SJSA1 (cell line): ENCODE data around the gene MAPK6. TPM values are rescaled to one million over a fixed set of nuclear protein-coding genes. Genes with fewer than 3 reads are reported as not detected.
A peak's percentile ranks its signal among the peaks of the same experiment; 100 is the strongest.
"Not testable (repeated sequence)": the region's sequence is repeated elsewhere in the genome, so short reads cannot be mapped to it uniquely, and the experiment has no call there.

Source experiments
- DNase-seq, 2 experiments: peaks; one replicate each; pipeline ENCODE4 v3.0.0-alpha.2; 2015 to 2020; ENCODE audit warnings: low spot score in 2 of 2, low read depth in 1 of 2
- H3K27ac ChIP-seq: fragments of 250-450 bp; sonication (Bioruptor Pico); 2 replicates; pipeline ENCODE4 v1.5.1; 2020; ENCODE audit warnings: mild to moderate bottlenecking, moderate library complexity
- H3K27me3 ChIP-seq: fragments of 250-450 bp; sonication (Bioruptor Pico); replicated peaks from 2 replicates; pipeline ENCODE4 v1.5.1; 2020; ENCODE audit warnings: mild to moderate bottlenecking, moderate library complexity
- H3K36me3 ChIP-seq: fragments of 250-450 bp; sonication (Bioruptor Pico); 2 replicates; pipeline ENCODE4 v1.5.1; 2020; ENCODE audit warnings: mild to moderate bottlenecking
- H3K4me1 ChIP-seq: fragments of 250-450 bp; sonication (Bioruptor Pico); replicated peaks from 2 replicates; pipeline ENCODE4 v1.6.1; 2021; ENCODE audit warnings: mild to moderate bottlenecking
- H3K4me3 ChIP-seq: fragments of 250-450 bp; sonication (Bioruptor Pico); 2 replicates; pipeline ENCODE4 v1.5.1; 2020; ENCODE audit warnings: mild to moderate bottlenecking
- H3K9me3 ChIP-seq: fragments of 250-450 bp; sonication (Bioruptor Pico); replicated peaks from 2 replicates; pipeline ENCODE4 v1.5.1; 2020; ENCODE audit warnings: mild to moderate bottlenecking
- total RNA-seq: library from RNA; depleted of rRNA; stranded (reverse); fragments of >200 nt; shearing (Covaris generic); gene quantifications from 2 replicates; pipeline ENCODE4 v1.2.3, GENCODE V29; 2014

The MAPK6 gene
- total RNA-seq, 1 experiment from 2014 or later = 56.9 TPM

DNA sequence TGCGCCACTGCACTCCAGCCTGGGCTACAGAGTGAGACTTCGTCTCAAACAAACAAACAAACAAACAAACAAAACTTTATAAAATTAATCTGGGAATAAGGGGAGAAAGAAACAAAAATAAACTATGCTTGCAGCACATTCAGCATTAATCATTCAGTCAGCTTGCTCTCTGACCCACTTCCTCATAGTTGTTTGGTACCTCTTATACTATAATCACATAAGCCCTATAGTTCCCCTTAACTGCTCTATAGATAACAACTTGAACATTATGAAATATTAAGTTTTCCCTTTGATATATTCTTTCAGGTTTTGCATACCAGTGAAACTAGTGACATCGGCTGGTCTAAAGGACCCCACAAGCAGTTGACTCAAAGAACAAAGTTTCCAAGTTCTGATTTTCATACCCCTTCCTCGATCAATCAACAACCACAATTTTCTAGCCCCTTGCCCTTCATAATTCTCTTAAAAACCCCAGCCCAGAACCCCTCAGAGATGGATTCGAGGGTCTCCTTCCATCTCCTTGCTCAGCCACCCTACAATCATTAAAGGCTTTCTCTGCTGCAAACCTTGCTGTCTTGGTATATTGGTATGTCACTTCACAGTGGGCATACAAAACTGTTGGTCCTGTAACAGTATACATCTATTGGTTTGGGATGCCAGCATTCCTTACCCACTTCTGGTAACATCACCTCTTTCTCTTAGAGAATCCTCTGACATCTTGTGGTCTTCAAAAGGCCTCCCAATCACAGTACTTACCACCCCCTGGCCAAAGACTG lies 67.2 kb downstream of the MAPK6 start:
- Histone ChIP-seq H3K27me3 (no peaks in the 10 kb centered on the region), H3K27ac (no peak overlapping the region), H3K4me1 (no peaks in the 10 kb centered on the region), H3K4me3 (no peak overlapping the region), H3K9me3 (peaks cover 9% of the 10 kb centered on the region; the same call in 1 of the 2 replicates), H3K36me3 (no peaks in the 10 kb centered on the region)
- no peak for DNase-seq

DNA sequence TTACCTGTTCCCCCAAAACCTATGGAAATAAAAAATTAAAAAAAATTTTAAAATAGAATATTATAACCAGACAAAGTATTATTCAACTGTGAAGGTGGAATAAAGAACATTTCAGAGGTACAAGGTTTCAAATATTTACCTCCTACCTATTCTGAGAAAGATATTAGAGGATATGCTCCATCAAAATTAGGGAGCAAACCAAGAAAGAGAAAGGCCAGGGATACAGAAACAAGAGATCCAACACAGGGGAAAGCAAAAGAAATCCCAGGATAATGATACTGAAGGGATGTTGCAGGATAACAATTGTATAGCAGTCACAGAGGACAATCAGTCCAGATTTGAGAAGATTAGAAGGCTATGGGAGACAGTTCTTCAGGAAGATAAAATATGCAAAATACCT lies 71.2 kb downstream of the MAPK6 start:
- DNase-seq = no peak
- H3K27me3 ChIP-seq = no peaks in the 10 kb centered on the region
- no peak overlapping the region for H3K27ac ChIP-seq

DNA sequence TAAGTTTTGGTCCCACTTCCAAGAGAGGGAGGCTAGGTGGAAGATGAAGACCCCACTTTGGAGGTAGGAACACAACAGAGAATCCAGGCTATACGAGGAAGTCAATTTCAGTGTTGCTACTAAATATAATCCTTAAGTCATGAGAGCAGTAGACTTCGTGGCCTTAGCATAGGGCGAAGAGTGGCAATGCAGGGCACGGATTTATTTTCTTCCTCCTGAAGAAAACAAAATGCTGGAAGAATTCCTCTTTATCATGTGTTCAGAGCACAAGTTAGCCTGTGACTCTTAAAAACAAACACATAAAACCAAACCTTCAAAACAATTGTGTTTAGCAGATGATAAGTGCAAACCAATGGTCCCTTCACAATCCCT lies 74.1 kb downstream of the MAPK6 start:
- Histone ChIP-seq H3K36me3 (no peaks in the 10 kb centered on the region), H3K4me1 (peaks cover 27% of the 10 kb centered on the region), H3K4me3 (no peak overlapping the region)

More for the DNA sequence above, 71.2 kb downstream of the MAPK6 start:
- Histone ChIP-seq H3K36me3 (no peaks in the 10 kb centered on the region), H3K9me3 (peaks cover 9% of the 10 kb centered on the region; the same call in 1 of the 2 replicates), H3K4me3 (no peak overlapping the region), H3K4me1 (peaks cover 27% of the 10 kb centered on the region)

DNA sequence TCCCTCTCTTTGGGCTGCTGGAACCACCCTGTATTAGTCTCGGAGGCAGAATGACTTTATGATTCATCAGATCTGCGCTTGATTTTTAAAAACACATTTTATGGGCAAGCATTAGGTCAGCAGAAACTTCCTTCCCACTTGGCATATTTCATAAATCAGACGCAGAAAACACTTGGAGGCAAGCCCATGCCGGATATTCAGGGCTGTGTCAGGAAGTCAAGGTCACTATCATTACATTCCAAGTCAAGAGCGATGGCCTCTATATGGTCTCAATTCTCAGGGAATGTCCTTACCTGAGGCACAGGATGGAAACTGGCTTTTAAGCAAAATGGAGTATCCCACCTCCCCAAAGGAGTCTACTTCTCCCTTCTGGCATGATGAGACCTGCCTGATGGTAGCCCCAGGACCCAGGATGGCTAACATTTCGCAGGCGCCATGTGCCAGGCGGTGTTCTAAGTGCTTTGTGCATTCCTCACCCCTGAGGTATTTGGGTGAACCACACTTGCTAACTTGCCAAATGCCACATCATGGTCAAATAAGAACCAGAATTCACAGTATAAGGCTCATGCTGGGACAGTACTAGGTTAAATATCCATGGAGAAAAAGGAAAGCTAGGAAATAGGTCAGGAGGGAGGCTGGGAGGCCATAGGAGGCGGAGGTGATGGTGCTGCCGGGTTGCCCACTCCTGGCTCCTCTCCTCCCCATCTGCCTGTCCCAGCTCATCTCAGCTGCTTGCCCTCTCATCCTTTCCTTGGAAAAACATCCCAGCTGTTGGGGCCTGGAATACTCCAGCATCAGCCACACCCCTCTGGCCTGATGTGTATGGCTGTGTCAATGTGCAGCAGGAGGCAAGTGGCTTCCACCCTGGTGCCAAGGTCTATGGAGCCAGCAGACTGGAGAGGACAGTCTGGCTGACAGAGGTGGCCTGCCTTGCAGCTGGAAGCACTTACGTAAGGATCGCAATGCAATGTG lies 74.8 kb downstream of the MAPK6 start:
- Histone ChIP-seq H3K36me3 (no peaks in the 10 kb centered on the region), H3K27me3 (no peaks in the 10 kb centered on the region), H3K4me1 (peaks cover 27% of the 10 kb centered on the region), H3K9me3 (no peaks in the 10 kb centered on the region), H3K4me3 (no peak overlapping the region), H3K27ac (peak overlapping the region; percentile 92)
- peak; percentile 80 to 81 for DNase-seq

More for the DNA sequence above, 74.1 kb downstream of the MAPK6 start:
- DNase-seq = no peak
- H3K9me3 ChIP-seq = no peaks in the 10 kb centered on the region
- H3K27me3 ChIP-seq = no peaks in the 10 kb centered on the region
- H3K27ac ChIP-seq = peak overlapping the region; percentile 92

DNA sequence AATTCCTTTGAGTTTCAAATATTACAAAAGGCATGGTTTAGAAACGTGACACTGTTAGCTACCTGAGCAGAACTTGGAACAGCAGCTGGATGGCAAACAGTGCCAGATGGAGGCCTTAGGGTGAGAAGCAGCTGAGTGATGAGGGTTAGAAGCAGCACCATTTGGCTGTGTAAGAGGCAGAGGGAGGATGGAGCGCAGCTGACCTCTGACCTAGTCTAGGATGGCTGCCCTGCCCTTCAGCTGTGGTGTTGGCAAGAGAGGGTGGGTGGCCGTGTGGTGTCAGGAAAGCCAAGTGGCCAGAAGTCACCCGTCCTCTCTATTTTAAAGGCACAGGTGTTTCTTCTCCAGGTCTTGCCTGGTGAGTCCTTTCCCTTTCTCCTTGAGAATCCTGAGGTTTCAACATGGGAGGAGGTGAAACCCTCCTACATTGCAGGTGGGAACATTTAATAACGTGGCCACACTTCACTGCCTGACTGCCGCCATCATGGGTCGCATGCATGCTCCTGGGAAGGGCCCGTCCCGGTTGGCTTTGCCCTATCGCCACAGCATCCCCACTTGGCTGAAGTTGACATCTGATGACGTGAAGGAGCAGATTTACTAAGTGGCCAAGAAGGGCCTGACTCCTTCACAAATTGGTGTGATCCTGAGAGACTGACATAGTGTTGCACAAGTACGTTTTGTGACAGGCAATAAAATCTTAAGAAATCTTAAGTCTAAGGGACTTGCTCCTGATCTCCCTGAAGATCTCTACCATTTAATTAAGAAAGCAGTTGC lies 76.0 kb downstream of the MAPK6 start:
- H3K4me3 ChIP-seq = no peak overlapping the region
- no peak for DNase-seq

DNA sequence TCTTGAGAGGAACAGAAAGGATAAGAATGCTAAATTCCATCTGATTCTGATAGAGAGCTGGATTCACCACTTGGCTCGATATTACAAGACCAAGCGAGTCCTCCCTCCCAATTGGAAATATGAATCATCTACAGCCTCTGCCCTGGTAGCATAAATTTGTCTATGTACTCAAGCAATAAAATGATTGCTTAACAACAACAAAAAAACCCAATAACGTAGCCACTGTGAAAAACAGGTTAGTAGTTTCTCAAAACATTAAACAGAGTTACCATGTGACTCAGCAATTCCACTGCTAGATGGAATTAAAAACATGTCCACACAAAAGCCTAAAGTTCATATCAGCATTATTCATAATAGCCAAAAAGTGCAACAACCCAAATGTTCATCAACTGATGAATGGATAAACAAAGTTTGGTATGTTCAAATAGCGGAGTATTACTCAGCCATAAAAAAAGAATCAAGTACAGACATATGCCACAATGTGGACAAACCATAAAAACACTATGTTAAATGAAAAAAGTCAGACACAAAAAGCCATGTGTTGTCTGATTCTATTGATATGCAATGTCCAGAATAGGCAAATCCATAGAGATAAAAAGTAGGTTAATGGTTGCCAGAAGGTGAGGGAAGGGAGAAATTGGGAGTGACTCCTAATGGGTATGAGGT lies 76.7 kb downstream of the MAPK6 start:
- H3K27ac ChIP-seq = no peak overlapping the region
- H3K4me3 ChIP-seq = no peak overlapping the region
- H3K36me3 ChIP-seq = no peaks in the 10 kb centered on the region
- peak in 1 of 2 experiments; percentile 36 for DNase-seq
- peaks cover 27% of the 10 kb centered on the region for H3K4me1 ChIP-seq
- no peaks in the 10 kb centered on the region for H3K27me3 ChIP-seq
- H3K9me3 ChIP-seq = no peaks in the 10 kb centered on the region

More for the DNA sequence above, 76.0 kb downstream of the MAPK6 start:
- Histone ChIP-seq H3K27me3 (no peaks in the 10 kb centered on the region), H3K4me1 (peaks cover 27% of the 10 kb centered on the region), H3K27ac (no peak overlapping the region), H3K9me3 (no peaks in the 10 kb centered on the region), H3K36me3 (no peaks in the 10 kb centered on the region)

DNA sequence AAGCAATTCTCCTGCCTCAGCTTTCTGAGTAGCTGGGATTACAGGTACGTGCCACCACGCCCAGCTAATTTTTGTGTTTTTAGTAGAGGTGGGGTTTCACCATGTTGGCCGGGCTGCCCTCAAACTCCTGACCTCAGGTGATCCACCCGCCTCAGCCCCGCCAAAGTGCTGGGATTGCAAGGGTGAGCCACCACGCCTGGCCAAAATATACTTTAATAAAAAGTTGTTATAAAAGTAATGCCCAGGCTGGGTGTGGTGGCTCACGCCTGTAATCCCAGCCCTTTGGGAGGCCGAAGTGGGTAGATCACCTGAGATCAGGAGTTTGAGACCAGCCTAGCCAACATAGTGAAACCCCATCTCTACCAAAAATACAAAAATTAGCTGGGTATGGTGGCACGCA lies 77.5 kb downstream of the MAPK6 start:
- not testable (repeated sequence) for H3K9me3 ChIP-seq, H3K27ac ChIP-seq, DNase-seq

DNA sequence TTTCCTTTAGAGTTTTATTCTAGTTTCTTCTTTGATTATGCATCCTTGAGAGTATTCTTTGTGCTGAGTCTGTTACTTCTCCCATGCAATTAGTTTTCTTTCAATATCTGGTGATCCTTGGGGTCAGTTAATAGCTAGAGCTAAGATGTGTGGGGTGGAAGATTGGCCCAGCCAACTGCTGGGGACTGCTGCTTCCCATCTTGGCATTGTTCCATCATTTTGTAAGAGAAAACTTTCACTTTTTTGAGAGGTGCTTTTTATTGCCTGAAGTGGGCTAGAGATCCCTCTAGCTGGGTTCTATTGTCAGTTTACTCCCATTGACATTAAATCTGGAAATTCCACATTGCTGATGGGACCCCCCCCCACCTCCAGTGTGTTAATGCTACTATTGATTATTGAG lies 78.2 kb downstream of the MAPK6 start:
- DNase-seq = no peak

More for the DNA sequence above, 77.5 kb downstream of the MAPK6 start:
- H3K27me3 ChIP-seq, H3K4me3 ChIP-seq, H3K36me3 ChIP-seq: not testable (repeated sequence)
- H3K4me1 ChIP-seq = peaks cover 27% of the 10 kb centered on the region

DNA sequence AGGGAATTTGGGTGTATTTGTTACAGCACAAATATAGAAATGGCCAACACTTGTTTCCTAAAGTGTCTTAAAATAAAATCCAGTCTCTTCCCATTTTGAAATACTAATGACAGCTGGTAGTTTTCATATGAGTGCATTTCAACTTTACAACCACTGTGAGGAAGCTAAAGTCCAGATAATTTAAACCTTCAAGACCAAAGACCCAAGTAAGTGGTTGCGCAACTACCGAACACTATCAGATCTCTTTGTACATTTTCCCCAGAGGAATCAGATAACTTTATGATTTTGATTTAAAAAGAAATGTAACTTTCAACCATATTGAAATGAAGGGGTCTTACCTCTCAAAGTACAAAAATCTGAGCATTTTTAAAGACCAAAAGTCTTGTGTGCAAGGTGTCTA lies 79.3 kb downstream of the MAPK6 start:
- H3K4me3 ChIP-seq = no peak overlapping the region
- no peak for DNase-seq
- H3K36me3 ChIP-seq = no peaks in the 10 kb centered on the region
- no peaks in the 10 kb centered on the region for H3K9me3 ChIP-seq
- H3K27ac ChIP-seq = no peak overlapping the region
- H3K4me1 ChIP-seq = peaks cover 30% of the 10 kb centered on the region
- no peaks in the 10 kb centered on the region for H3K27me3 ChIP-seq

More for the DNA sequence above, 78.2 kb downstream of the MAPK6 start:
- H3K27ac ChIP-seq = no peak overlapping the region
- peaks cover 27% of the 10 kb centered on the region for H3K4me1 ChIP-seq
- H3K9me3 ChIP-seq = no peaks in the 10 kb centered on the region
- H3K36me3 ChIP-seq = no peaks in the 10 kb centered on the region
- H3K4me3 ChIP-seq = no peak overlapping the region
- H3K27me3 ChIP-seq = no peaks in the 10 kb centered on the region

DNA sequence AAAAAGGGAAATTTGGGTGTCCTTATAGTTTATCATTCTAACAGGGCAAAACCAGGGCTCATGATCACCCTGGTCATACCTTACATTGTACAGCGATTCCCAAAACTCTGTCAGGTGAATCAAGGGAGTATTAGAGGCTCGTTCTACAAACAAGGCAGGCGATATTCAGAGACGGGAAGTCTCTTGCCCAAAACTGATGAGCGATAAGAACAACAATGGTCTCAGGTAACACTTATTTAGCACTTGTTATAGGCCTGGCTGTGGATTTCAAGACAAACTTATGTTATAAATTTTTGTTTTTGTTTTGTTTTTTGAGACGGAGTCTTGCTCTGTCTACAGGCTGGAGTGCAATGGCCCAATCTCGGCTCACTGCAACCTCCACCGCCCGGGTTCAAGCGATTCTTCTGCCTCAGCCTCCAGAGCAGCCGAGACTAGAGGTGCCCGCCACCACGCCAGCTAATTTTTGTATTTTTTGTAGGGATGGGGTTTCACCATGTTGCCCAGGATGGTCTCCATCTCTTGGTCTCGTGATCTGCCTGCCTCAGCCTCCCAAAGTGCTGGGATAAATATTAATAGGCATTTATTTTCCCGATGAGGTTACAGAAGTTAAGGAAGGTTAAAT lies 80.7 kb downstream of the MAPK6 start:
- Histone ChIP-seq H3K27me3 (no peaks in the 10 kb centered on the region), H3K4me1 (peaks cover 19% of the 10 kb centered on the region), H3K9me3 (no peaks in the 10 kb centered on the region), H3K27ac (no peak overlapping the region), H3K4me3 (no peak overlapping the region), H3K36me3 (no peaks in the 10 kb centered on the region)
- no peak for DNase-seq

DNA sequence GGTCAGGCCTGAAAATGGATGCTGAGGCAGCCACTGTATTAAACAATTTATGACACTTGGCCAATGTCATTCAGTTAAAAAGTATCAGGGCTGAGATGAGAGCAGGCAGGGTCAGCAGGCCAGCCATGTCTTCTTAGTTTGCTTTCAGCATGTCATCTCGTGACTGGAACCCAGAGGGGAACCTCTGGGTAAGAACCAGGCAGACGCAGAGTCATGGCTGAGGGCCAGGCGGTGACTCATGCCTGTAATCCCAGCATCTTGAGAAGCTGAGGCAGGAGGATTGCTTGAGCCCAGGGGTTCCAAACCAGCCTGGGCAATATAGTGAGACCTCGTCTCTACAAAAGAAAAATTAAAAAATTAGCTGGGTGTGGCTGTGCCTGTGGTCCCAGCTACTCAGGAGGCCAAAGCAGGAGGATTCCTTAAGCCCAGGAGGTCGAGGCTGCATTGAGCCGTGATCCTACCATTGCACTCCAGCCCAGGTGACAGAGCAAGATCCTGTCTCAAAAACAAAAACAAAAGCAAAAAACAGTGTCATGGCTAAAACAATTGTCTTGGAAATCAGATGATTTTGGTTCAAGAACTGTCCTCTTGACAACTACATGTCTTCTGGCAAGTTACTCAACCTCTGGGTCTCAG lies 81.9 kb downstream of the MAPK6 start:
- no peaks in the 10 kb centered on the region for H3K27me3 ChIP-seq
- no peak overlapping the region for H3K4me3 ChIP-seq
- H3K36me3 ChIP-seq = no peaks in the 10 kb centered on the region
- peak; percentile 89 to 93 for DNase-seq
- H3K9me3 ChIP-seq = no peaks in the 10 kb centered on the region
- H3K4me1 ChIP-seq = peaks cover 15% of the 10 kb centered on the region
- no peak overlapping the region for H3K27ac ChIP-seq

DNA sequence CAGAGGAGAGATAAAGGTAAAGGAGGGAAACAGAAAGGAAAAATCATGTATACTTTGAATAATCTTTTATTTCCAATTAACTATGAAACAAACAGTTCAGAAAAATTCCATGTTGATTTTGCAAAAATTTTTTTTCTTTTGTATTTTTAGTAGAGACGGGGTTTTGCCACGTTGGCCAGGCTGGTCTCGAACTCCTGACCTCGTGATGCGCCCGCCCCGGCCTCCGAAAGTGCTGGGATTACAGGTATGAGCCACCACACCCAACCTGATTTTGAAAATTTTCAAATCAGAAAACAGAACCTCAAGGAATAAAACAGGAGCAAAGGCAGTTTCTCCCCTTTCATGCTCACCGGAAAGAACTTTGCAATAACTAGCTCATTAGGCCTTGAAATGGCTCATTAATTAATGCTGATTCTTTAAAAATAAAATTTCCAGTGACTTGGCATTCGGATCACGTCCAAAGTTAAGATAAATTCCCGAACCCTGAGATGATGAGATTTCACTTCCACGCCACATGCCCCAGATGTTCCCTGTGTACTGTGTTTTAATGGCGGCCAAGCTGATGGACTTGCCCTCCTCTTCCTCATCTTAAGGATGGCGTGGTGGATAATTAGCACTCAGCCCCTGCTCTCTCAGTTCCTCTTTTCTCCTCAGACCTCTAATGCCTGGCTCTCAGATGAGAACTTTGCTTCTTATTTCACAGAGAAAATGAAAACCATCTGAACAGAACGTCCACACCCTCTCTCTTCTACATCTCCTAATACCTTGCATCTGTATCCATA lies 82.7 kb downstream of the MAPK6 start:
- H3K9me3 ChIP-seq = no peaks in the 10 kb centered on the region
- H3K4me3 ChIP-seq = no peak overlapping the region
- H3K27ac ChIP-seq = no peak overlapping the region
- DNase-seq = no peak
- no peaks in the 10 kb centered on the region for H3K27me3 ChIP-seq
- no peaks in the 10 kb centered on the region for H3K36me3 ChIP-seq
- peaks cover 15% of the 10 kb centered on the region for H3K4me1 ChIP-seq
